Hematopoietic multipotent progenitor cell treated with erythropoietin and hydrocortisone succinate and interleukin-3 and kit ligand, for 17 days (in vitro differentiated cells): ENCODE data around the gene HTATSF1.

ENCODE experiments used
- DNase-seq: peaks from one replicate; pipeline ENCODE4 v3.0.0-alpha.2; 2015; ENCODE audit warnings: low spot score

Gene HTATSF1, protein sequence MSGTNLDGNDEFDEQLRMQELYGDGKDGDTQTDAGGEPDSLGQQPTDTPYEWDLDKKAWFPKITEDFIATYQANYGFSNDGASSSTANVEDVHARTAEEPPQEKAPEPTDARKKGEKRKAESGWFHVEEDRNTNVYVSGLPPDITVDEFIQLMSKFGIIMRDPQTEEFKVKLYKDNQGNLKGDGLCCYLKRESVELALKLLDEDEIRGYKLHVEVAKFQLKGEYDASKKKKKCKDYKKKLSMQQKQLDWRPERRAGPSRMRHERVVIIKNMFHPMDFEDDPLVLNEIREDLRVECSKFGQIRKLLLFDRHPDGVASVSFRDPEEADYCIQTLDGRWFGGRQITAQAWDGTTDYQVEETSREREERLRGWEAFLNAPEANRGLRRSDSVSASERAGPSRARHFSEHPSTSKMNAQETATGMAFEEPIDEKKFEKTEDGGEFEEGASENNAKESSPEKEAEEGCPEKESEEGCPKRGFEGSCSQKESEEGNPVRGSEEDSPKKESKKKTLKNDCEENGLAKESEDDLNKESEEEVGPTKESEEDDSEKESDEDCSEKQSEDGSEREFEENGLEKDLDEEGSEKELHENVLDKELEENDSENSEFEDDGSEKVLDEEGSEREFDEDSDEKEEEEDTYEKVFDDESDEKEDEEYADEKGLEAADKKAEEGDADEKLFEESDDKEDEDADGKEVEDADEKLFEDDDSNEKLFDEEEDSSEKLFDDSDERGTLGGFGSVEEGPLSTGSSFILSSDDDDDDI

DNA sequence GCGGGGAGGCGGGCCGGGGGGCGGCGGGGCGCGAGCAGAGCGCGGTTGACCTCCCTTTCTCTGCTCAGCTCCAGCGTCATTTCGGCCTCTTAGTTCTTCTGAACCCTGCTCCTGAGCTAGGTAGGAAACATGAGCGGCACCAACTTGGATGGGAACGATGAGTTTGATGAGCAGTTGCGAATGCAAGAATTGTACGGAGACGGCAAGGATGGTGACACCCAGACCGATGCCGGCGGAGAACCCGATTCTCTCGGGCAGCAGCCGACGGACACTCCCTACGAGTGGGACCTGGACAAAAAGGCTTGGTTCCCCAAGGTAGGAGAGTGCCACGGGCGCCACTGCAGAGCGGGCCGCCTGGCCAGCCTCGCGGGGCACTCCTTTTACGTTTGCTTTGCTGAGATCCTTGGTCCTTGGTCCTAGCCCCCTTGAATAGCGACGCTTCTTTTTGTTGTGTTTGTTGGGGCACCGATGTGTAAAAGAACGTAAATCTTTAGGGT, at the start of gene HTATSF1:
HTATSF1 (plus strand) TSS at position 37 of the 497 bp plus-strand sequence; CDS start at position 130, 93 bp downstream.
- no peak for DNase-seq

DNA sequence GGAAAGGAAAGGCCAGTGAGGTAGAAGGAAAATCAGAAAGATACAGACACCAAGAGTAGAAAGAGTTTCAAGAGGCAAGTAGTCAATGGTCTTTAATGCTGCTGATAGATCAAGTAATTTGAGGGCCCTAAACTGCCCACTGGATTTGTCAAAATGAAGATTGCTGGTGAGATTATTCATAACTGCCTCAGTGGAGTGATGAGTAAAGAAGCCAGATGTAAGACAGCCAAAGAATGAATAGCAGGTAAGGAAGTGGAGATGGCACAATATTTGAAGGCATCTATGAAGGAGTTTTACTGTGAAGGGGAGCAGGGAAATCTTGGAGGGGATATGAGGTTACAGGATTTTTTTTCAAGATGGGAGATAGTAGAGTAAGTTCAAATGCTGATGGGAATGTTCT, 49.4 kb upstream of the HTATSF1 start:
- no peak for DNase-seq

DNA sequence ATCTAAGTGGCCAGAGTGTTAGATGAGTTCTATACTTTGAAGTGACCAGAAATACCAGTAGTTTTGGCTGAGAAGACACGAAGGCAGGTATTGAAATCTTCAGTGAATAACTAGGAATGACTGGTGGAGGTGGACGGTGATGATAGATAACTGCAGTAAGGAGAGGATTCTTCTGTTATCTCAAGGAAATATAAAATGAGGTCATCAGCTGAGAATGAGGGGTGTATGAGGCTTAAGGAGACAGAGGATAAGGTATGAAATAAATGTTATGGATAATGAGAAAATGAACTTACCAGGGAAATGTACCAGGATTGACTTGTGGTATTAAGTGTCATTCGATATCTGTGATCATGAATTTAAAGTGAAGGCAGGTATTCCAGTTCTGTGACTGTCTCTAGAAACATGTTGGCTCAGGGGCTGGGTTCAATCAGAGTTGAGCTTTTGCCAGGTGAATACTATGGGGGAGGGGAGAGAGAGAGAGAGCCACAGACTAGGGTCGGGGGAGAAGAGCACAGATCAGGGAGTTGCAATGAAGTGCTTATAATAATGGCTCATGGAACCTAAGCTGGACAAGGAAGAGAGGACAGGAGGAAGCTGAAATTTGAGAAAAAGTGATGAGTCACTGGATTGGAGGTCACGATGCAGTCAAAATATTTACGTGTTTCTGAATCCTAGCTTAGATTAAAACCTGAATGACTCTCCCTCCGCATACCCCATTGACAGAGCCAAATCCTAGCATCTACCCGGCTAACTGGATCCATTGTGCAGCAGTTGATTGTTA, 47.2 kb upstream of the HTATSF1 start:
- DNase-seq: no peak

DNA sequence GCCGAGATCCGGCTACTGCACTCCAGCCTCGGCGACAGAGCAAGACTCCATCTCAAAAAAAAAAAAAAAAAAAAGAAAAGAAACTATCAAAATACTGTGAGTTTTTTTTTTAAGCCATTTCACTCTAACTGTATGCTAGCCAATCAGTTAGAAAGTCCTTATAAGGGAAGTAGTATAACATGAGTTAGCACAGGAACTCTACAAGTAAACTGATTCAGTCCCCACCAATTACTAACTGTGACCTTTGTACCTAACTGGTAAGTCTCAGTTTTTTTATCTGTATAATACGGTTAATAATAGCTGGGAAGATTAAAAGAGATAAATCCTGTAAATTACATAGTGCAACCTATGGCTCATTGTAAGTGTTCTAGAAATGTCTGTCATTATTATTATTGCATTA, 44.8 kb upstream of the HTATSF1 start:
- no peak for DNase-seq

DNA sequence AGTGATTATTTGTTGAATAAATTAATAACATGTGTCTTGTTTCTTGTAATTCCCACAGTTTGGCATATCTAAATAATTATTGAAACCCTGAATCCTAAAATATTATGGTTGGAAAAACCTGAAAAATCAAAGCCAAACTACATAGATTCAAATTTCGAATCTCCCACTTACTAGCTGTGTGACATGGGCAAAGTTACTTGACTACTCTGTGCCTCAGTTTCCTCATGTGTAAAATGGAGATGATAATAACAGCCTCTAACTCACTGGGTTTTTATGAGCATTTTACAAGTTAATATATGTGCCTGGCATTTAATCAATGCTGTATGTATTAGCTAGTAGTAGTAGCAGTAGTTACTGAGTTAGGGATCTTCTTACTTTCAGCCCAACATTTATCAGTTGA, 44.3 kb upstream of the HTATSF1 start:
- DNase-seq: no peak

DNA sequence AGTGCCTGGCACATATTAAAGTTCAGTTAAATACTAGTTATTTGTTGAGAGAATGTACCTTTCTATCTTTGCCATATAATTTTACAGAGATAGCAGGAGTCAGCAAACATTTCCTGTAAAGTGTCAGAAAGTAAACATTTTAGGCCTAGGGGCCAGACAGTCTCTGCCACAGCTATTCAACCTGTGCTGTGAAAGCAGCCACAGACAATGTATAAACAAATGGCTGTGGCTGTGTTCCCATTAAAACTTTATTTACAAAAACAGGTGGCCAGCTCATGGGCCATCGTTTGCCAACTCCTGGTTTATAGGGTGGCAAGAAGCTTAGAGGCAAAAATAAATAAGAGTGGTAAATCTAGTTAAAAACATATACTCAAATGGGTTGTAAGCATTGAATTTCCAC, 43.6 kb upstream of the HTATSF1 start:
- no peak for DNase-seq

DNA sequence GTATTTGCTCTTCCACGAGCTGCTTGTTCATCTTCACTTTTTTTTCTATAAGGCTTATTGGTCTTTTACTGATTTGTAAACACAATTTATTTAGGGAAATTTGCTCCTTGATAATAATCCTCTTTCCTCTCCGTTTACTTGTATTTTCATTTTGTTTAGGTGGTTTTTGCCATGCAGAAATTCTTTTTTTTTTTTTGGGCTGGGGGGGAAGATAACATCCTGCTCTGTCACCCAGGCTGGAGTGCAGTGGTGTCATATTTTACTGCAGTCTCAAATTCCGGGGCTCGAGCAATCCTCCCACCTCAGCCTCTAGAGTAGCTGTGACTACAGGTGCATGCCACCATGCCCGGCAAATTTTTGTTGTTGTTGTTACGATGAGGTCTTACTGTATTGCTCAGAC, 41.3 kb upstream of the HTATSF1 start:
- no peak for DNase-seq

DNA sequence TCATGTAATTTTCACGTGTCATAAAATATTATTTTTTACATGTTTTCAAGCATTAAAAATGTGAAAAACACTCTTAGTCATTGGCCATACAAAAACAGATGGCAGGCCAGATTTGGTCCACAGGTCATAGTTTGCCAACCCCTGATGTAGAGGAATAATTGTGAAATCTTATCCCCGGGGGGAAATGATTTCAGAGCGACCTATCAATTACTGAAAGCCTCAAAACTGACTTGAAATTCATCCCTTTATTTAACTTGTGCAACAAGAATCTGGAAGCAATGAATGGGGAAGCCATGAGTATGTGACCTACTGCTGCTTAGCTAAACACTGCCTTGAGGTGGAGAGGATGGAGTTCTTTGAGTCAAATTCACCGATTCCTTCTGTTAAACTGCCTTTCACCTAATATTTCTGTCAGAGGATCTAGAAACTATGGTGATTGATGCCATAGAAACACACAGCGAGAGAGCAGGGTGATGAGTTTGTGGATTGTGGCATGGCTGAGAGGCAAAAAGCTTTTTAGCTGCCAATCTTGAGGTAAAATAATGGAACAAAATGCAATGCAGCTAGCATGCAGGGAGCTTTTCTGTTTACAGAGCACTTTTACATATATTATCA, 40.0 kb upstream of the HTATSF1 start:
- no peak for DNase-seq

DNA sequence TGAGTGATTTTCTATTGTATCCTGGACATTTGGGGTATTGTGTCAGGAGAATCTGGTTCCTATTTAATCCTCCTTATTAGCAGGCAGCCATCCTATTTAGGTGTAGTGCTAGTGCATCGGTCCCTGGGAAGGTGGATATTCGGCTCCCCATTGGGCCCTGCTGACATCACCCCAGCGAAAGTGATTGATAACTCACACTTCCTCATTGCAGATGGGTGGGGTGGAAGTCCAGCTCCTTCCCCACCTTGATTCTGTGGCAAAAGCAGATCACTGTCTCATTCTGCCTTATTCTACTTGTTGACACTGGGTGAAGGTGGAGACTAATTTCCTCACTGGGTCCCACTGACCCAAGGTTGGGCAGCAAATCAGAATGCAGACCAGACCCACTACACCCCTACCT, 32.8 kb upstream of the HTATSF1 start:
- no peak for DNase-seq

DNA sequence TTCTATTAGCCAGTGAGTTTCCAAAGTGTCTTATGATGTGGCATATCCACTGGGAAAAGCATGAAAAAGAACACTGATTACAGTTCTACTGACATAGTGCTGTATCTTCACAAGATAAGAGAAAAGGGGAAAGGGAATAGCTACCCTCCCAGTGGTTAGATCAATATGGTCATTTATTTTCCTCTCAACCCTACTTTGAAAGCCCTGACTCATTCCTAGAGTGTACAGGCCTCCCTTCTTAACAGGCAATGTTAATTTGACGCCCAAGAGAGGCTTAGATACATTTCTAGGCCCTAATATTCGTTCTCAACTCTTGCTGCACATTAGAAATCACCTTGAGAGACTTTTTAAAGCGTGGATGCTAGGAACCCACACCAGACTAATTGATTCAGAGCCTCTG, 30.1 kb upstream of the HTATSF1 start:
- no peak for DNase-seq

DNA sequence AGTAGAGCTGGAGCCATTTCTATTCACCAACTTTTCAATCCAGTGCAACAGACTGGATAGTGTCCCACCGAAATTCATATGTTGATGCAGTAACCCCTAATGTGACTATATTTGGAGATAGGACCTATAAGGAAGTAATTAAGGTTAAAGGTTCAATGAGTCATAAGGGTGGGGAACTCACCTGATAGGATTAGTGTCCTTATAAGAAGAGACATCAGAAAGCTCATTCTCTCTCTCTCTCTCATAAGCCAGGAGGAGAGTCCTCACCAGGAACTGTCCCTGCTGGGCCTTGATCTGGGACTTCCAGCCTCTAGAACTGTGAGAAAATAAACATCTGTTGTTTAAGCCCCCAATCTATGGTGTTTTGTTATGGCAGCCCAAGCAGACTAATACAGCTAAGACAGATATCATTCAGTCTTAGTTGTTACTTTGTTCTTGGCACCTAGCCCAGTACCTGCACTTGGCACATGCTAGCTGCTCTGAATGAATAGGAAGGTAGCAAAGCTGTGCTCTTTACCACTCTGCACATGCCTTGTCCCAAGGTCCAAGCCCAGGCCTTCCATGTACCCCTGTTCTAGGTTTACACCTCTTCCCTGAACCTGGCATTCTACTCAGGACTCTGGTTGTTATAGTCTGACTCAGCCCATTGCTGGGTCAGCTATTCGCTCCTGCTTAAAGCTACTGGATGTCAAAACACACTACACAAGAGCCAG, 28.8 kb upstream of the HTATSF1 start:
- no peak for DNase-seq

DNA sequence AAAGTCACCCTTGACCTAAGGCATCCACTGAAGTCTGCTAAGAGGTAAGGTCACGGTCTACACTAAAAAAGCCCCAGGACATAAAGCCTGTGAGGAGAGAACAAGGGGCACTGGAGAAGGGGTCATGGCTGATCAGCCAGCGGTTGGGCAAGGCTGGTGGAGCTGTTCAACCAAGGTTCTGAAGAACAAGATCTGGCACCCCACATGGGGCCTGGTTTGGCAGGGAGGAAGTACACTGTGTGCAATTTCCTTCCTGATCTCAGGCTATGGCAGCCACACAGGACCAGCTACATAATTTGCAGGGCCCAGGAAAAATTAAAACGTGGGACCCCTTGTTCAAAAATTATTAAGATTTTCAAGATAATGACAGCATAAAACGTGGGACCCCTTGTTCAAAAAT, 23.7 kb upstream of the HTATSF1 start:
- DNase-seq: no peak

DNA sequence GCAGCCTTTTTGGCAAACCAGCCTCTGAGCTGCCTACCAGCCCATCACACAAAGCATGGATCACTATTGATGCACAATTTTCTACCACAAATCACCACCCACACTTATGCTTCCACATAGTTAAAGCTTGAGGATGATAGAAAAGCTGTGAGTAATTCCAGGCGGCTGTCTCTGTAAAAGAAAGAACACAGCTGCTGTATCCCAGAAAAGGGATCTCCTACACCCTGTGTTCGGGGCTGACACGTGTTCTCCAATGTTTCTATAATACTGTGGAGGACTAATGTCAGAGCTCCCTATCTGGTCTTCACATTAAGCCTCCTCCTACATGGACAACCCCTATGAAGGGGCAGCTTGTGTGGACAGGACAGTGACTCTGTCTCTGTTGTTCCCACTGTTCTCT, 22.2 kb upstream of the HTATSF1 start:
- no peak for DNase-seq

DNA sequence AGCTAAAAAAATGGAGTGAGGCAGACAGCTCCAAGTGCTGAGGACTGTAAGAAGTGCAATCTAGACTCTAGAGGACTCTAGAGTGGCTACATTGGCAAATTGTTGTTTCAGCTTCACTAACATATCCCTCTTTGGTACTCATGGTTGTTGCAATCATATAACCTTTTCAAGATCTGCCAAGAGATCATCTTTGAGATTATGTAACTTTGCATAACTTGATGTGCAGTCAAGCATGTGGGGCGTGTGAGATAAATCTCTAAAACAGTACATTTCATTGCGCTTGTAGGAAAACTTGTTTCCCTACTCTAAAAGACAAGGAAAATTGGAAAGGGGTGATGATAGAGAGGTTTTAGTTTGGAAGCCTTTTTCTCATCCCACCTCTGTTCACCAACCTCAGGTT, 20.9 kb upstream of the HTATSF1 start:
- DNase-seq: no peak

DNA sequence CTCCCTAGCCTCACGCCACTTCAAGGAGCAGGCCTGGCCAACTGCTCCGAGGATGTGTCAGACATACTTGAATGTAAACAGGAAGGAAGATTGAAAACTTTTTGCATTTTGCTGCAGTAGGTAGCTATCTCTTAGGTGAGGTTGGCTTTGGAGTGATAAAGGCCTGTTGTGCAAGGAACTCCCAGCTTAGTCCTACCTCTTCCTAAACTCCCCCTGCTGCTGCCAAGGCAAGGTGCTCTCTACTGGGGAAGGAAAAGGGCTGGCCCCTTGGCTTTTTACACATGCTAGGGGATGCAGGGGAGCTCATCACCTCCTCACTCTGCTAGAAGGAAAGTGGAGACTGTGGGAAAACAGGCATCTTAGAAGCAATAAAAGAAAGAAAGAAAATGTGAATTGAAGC, 20.4 kb upstream of the HTATSF1 start:
- DNase-seq: no peak

DNA sequence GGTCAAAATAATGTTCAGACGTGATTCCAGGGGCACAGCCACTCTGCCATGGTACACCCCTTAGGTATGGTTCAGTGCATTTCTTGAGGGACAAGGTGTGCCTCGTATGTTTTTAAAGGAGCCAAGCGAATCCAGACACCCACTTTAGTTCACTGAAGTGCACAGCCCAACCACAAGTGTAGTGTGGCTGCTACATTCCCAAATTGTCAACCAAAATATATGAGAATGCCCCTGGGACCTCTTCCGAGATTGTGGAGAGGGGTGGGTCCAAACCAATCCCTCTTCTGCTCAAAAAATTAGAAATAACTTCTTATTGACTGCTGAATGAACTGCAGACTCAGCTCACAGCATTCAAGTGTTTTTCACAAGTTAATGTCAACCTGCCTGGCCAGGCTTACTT, 17.0 kb upstream of the HTATSF1 start:
- DNase-seq: no peak

DNA sequence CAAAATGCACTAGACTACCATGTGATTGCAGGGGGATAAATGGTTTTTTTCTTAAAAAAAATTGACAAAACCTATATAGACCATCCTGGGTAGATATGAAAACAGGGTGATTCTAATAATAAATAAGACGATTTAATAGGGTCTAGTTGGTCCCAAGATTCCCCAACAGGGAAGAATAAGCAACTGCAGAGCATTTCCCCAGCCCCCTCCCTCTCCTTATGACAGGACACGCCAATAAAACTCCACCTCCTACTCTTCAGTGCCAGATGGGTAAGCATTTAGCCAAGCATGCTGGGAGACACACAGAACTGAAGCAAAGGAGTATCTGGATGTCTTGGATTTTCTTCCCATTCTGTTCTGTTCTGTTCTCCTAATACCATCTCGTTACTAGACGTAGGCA, 9.7 kb upstream of the HTATSF1 start, which contains the start of gene BRS3:
BRS3 (plus strand) TSS at position 301 of the 400 bp plus-strand sequence. CDS start 168 bp downstream, outside the sequence.
- no peak for DNase-seq

DNA sequence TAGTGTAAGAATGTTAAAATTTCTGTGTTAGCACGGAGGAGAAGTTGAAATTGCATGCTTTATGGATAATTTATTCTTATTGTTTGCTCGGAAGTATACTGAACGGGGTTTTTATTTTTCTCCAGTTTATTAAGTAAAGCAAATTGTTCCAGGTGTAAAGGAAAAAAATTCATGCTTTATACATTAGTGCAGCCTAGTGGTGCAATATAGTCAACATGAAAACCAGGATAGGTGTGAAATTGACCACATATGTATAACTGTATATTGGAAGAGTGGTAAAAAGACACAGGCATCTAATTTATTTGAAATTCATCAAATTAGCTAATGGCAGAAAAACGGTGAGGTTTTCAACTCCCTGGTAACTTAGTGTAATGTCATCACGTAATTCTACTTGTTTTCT, 8.7 kb upstream of the HTATSF1 start:
- DNase-seq: no peak

DNA sequence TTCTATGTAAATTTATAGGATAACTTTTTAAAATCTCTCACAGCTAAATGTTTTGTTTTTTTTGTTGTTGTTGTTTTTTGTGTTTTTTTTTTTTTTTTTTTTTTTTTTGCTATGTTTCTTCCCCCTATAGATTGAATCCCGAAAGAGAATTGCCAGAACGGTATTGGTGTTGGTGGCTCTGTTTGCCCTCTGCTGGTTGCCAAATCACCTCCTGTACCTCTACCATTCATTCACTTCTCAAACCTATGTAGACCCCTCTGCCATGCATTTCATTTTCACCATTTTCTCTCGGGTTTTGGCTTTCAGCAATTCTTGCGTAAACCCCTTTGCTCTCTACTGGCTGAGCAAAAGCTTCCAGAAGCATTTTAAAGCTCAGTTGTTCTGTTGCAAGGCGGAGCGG, 5.6 kb upstream of the HTATSF1 start:
- DNase-seq: no peak

DNA sequence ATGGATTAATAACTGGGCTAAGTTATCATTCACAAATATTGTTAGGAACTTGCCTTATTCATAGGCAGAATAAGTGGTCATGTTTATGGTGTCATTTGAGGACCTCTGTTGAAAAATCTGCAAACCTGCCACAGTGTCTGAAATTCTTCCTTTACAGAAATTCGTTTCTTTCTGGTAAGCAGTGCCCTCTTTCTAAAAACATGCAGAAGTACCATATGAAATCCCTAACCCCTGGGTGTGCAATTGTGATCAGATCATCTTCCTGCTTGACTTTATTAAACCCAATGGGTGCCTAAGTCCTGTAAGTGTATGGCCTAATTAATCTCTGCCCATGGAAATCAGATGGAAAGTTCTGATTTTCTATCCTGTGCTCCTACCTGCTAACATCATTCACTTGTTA, 4.4 kb upstream of the HTATSF1 start:
- no peak for DNase-seq

DNA sequence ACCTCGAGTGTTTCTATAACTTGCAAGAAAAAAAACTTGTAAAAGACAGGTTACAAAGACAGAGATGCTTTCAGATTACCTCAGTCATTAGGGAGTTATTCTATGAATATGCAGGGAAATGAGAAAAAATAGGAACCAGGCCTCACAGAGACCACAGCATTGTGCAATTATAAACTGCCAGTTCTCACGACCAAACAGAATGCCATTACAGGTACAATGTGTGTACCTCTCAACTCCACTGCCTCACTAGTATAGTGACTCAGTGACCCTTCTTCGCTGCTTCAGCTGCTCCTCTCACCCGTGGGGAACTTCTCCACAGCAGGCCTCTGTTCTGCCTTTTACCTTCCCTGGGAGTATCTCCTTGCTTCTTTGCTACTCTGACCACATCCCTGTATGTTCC, 2.3 kb upstream of the HTATSF1 start:
- DNase-seq: no peak
